Subcutaneous abdominal adipose tissue (tissue), 5 donors: ENCODE measurements around the gene NFIB.

Experiments
- H3K27ac ChIP-seq: one replicate; pipeline ENCODE4 v1.7.0; 2013; ENCODE audit warnings: low read depth, mild to moderate bottlenecking, inconsistent platforms, low read length, moderate library complexity
- H3K27me3 ChIP-seq, 5 donors: one replicate each; pipeline ENCODE4 v1.7.0; 2013; ENCODE audit warnings: low read length in 5 of 5, inconsistent platforms in 1 of 5; ENCODE audit not compliant: control insufficient read depth in 5 of 5, insufficient read depth in 4 of 5
- H3K36me3 ChIP-seq, 5 donors: one replicate each; pipeline ENCODE4 v1.7.0; 2013; ENCODE audit warnings: low read length in 5 of 5; ENCODE audit not compliant: control insufficient read depth in 5 of 5, insufficient read depth in 5 of 5
- H3K4me1 ChIP-seq, 5 donors: one replicate each; pipeline ENCODE4 v1.7.0; 2013; ENCODE audit warnings: low read length in 5 of 5, mild to moderate bottlenecking in 3 of 5, moderate library complexity in 1 of 5; ENCODE audit not compliant: control insufficient read depth in 5 of 5, insufficient read depth in 5 of 5
- H3K4me3 ChIP-seq, 5 donors: one replicate each; pipeline ENCODE4 v1.7.0; 2013; ENCODE audit warnings: low read length in 5 of 5, low read depth in 1 of 5
- H3K9ac ChIP-seq, 5 donors: one replicate each; pipeline ENCODE4 v1.7.0; 2013; ENCODE audit warnings: low read length in 5 of 5, mild to moderate bottlenecking in 4 of 5, moderate library complexity in 3 of 5
- H3K9me3 ChIP-seq, 5 donors: one replicate each; pipeline ENCODE4 v1.7.0; 2013; ENCODE audit warnings: low read length in 5 of 5; ENCODE audit not compliant: control insufficient read depth in 5 of 5
- donor health status: healthy.
- donor health status: healthy.
- donor health status: healthy.
- donor health status: healthy.
- donor health status: healthy.

NFIB gene

GRCh38 chr9:14251154-14252071 is 62.5 kb downstream of the NFIB start:
- peaks cover 0 to 3% (median 0%) of the 10 kb centered on the region in 5 donors for H3K36me3 ChIP-seq
- H3K4me3 ChIP-seq: peak overlapping the region; percentile 4 to 51 (median 42)
- no peak overlapping the region for H3K9ac ChIP-seq
- no peaks in the 10 kb centered on the region for H3K27me3 ChIP-seq
- no peaks in the 10 kb centered on the region for H3K9me3 ChIP-seq
- peak overlapping the region; percentile 84 for H3K27ac ChIP-seq
- peaks cover 7 to 38% (median 27%) of the 10 kb centered on the region in 5 donors for H3K4me1 ChIP-seq

- peaks cover 7 to 38% (median 23%) of the 10 kb centered on the region in 5 donors for H3K4me1 ChIP-seq
- H3K27ac ChIP-seq: peak overlapping the region; percentile 84
- H3K4me3 ChIP-seq: no peak overlapping the region
- no peak overlapping the region for H3K9ac ChIP-seq
- peaks cover 0 to 3% (median 0%) of the 10 kb centered on the region in 5 donors for H3K36me3 ChIP-seq
- H3K9me3 ChIP-seq: no peaks in the 10 kb centered on the region
- H3K27me3 ChIP-seq: no peaks in the 10 kb centered on the region
Observed at GRCh38 chr9:14250794-14251153, 63.2 kb downstream of the NFIB start.

DNA sequence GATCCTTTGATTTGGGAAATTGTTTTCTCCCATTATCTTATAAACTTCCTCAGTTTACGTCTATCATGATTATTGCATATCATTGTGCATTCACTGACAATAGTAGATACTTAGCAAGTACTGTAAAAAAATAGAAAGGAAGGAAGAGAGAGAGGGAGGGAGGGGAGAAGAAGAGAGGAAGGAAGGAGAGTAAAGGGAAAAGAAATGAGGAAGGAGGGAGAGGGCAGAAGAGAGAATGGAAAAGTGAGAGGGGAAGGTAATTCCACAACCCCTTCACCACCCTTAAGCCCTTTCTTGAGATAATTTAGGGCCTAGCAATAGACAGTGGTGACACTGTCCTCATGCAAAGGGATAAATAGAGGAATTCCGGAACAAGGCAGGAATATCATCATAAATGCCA is 64.4 kb downstream of the NFIB start:
- peaks cover 0 to 3% (median 0%) of the 10 kb centered on the region in 5 donors for H3K36me3 ChIP-seq
- no peak overlapping the region for H3K4me3 ChIP-seq
- H3K27ac ChIP-seq: peak overlapping the region; percentile 31
- no peak overlapping the region for H3K9ac ChIP-seq
- no peaks in the 10 kb centered on the region for H3K9me3 ChIP-seq
- no peaks in the 10 kb centered on the region for H3K27me3 ChIP-seq
- peaks cover 7 to 35% (median 25%) of the 10 kb centered on the region in 5 donors for H3K4me1 ChIP-seq

GRCh38 chr9:14248149-14248548 is 65.8 kb downstream of the NFIB start:
- H3K4me3 ChIP-seq: no peak overlapping the region
- H3K9me3 ChIP-seq: no peaks in the 10 kb centered on the region
- peaks cover 7 to 38% (median 25%) of the 10 kb centered on the region in 5 donors for H3K4me1 ChIP-seq
- H3K36me3 ChIP-seq: no peaks in the 10 kb centered on the region
- H3K27ac ChIP-seq: no peak overlapping the region
- H3K9ac ChIP-seq: no peak overlapping the region
- H3K27me3 ChIP-seq: no peaks in the 10 kb centered on the region

DNA sequence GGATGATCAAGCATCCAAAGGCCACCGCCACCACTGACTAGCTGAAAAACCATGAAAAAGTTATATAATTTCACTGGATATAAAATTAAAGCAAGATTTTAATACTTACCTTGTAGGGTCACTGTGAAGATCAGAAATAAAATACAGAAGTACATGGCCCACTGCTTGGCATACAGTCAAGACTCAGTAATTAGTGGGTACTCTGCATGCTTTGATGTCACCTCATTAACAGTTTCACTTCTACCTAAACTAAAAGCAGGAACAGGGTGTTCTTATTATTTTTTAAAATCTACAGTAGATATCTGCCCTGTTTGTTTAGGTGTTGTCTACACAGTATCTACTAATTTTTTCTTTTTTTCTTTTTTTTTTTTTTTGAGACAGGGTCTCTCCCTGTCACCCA is 66.4 kb downstream of the NFIB start:
- H3K36me3 ChIP-seq: no peaks in the 10 kb centered on the region

DNA sequence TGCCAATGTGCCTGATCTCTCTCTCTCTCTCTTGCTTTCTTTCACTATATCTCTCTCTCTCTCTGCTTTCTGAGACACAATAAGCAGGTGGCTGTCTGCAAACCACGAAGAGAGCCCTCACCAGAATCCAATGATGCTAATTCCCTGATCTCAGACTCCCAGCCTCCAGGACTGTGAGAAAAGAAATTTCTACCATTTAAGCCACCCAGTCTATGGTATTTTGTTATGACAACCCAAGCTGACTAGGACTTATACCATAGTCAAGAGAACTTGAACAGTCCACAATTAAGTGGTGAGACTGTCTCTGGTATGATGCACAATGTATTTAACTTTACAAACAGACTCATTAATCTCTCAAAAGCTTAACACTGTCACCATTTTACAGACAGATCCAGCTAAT is 67.0 kb downstream of the NFIB start:
- H3K36me3 ChIP-seq: no peaks in the 10 kb centered on the region
- H3K4me3 ChIP-seq: no peak overlapping the region
- H3K27me3 ChIP-seq: no peaks in the 10 kb centered on the region
- H3K27ac ChIP-seq: no peak overlapping the region
- H3K4me1 ChIP-seq: peaks cover 6 to 39% (median 21%) of the 10 kb centered on the region in 5 donors
- no peaks in the 10 kb centered on the region for H3K9me3 ChIP-seq
- H3K9ac ChIP-seq: no peak overlapping the region

More for the DNA sequence above, 66.4 kb downstream of the NFIB start:
- H3K9me3 ChIP-seq: no peaks in the 10 kb centered on the region
- H3K9ac ChIP-seq: no peak overlapping the region
- no peak overlapping the region for H3K4me3 ChIP-seq
- H3K27ac ChIP-seq: no peak overlapping the region
- H3K4me1 ChIP-seq: peaks cover 7 to 34% (median 25%) of the 10 kb centered on the region in 5 donors
- H3K27me3 ChIP-seq: no peaks in the 10 kb centered on the region

DNA sequence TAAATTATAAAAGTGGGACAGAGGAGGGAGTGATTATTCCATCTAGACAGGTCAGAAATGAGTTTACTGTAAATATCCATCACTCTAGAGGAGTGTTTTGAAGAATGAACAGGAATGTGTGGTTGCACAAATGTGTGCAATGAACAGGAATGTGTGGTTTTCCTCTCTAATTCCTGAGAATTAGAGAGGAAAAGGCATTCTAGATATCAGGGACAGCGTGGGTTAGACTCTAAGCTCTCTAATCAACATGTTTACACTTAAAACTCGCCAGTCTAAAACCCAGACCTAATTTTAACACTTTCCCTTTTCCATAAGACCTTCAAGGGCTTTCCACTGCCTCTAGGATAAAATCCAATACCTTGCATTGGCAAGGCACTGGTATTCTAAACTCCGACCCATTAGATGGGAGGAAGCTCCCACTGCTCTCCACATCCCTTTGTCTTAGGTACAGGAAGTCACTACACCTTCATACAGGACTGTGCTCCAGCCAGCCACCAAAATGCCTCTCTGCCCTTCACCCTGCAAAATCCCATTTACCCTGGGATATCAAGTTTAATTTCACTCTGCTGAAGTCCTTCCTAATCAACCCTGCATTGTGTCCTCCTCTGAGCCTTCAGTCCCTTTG is 67.9 kb downstream of the NFIB start:
- Histone ChIP-seq H3K9ac (no peak overlapping the region), H3K4me3 (no peak overlapping the region), H3K4me1 (peaks cover 0 to 31% (median 11%) of the 10 kb centered on the region in 5 donors), H3K27ac (no peak overlapping the region), H3K36me3 (no peaks in the 10 kb centered on the region), H3K9me3 (no peaks in the 10 kb centered on the region), H3K27me3 (no peaks in the 10 kb centered on the region)

- Histone ChIP-seq H3K9ac (no peak overlapping the region), H3K4me3 (no peak overlapping the region), H3K36me3 (no peaks in the 10 kb centered on the region), H3K4me1 (peaks cover 0 to 33% (median 21%) of the 10 kb centered on the region in 5 donors), H3K9me3 (no peaks in the 10 kb centered on the region), H3K27me3 (no peaks in the 10 kb centered on the region), H3K27ac (no peak overlapping the region)
Observed at GRCh38 chr9:14243514-14244042, 70.4 kb downstream of the NFIB start.

DNA sequence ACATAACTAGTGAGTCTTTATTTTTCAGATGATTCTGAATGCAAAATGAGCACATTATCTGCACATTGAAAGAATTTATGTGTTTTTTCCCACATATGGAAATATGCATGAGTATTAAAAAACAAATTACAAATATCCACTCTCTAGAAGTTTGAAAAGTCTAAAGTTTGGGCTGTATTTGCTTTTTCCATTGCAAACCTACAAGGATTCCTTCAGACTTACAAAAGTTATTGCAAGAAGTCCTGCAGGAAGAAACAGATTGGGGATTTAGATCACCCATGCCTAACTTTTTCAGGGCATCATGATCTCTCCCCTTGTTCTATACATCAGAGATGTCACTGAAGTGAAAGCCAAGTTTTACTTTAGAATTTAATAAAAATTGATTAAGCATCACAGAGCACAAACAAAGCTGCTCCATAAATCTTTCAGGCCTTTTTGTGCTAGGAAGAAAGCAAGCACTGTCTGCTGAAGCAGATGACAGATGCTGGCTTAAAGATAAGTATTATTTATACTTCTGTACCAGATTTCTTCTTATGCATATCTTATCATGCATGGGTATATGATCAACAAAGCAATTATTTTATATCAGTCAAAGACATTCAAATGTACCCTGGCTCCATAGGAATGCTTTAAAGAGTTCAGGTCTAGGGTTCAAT is 71.7 kb downstream of the NFIB start:
- Histone ChIP-seq H3K27ac (peak overlapping the region; percentile 2), H3K36me3 (no peaks in the 10 kb centered on the region), H3K9me3 (no peaks in the 10 kb centered on the region), H3K4me3 (no peak overlapping the region), H3K9ac (no peak overlapping the region), H3K27me3 (no peaks in the 10 kb centered on the region), H3K4me1 (peaks cover 0 to 46% (median 27%) of the 10 kb centered on the region in 5 donors)
